IMR-90 (cell line): ENCODE data around the gene ZNF862. TPM values are rescaled to one million over a fixed set of nuclear protein-coding genes. Genes with fewer than 3 reads are reported as not detected.

Experiments
- ATAC-seq: fragments of 200-7000 bp; cut with Tn5 transposase; 2 replicates; pipeline ENCODE4 v1.9.1; 2020; ENCODE audit warnings: low read depth, mild to moderate bottlenecking, moderate library complexity
- BruUV-seq: library from RNA; stranded (reverse); fragments of 400-500 nt; replicated peaks from 2 replicates; lab custom pipeline; 2021; lab: Mats Ljungman, UMichigan
- CTCF ChIA-PET: fragments of 300-600 bp; formaldehyde crosslinking; extraction: SDS; loops from one replicate; lab custom pipeline; 2021; ENCODE audit warnings: antibody characterized with exemption; lab: Yijun Ruan, JAX
- POLR2A ChIA-PET: fragments of 300-600 bp; sonication (Branson Sonifier 250); formaldehyde crosslinking; loops from one replicate; lab custom pipeline; 2022; ENCODE audit warnings: antibody characterized with exemption; ENCODE audit not compliant: unreplicated experiment; lab: Charles Lee
- DNase-seq: peaks from one replicate; pipeline ENCODE4 v3.0.0; 2013
- H2AFZ ChIP-seq: replicated peaks from 2 replicates; pipeline ENCODE3; 2013; ENCODE audit warnings: low read length, mild to moderate bottlenecking; ENCODE audit not compliant: poor library complexity
- H2AK5ac ChIP-seq: 2 replicates; pipeline ENCODE4 v1.6.1; 2013; ENCODE audit warnings: low read depth, low read length, inconsistent platforms
- H2AK9ac ChIP-seq: replicated peaks from 2 replicates; pipeline ENCODE3; 2013; ENCODE audit warnings: mild to moderate bottlenecking, low read depth, low read length, moderate library complexity; ENCODE audit not compliant: poor library complexity
- H2BK120ac ChIP-seq: 2 replicates; pipeline ENCODE4 v1.6.1; 2013; ENCODE audit warnings: low read depth, low read length, inconsistent platforms
- H2BK15ac ChIP-seq: 3 replicates; pipeline ENCODE4 v1.6.1; 2013; ENCODE audit warnings: low read depth, low read length, inconsistent platforms
- H2BK20ac ChIP-seq: 2 replicates; pipeline ENCODE4 v1.6.1; 2013; ENCODE audit warnings: low read depth, mild to moderate bottlenecking, inconsistent platforms, low read length, moderate library complexity
- H2BK5ac ChIP-seq: 2 replicates; pipeline ENCODE4 v1.6.1; 2013; ENCODE audit warnings: mild to moderate bottlenecking, low read depth, low read length, inconsistent platforms; ENCODE audit not compliant: poor library complexity, severe bottlenecking
- H3K14ac ChIP-seq: replicated peaks from 2 replicates; pipeline ENCODE4 v1.6.1; 2013; ENCODE audit warnings: low read depth, low read length, inconsistent platforms
- H3K18ac ChIP-seq: 2 replicates; pipeline ENCODE4 v1.6.1; 2013; ENCODE audit warnings: low read depth, low read length, control low read depth
- H3K23ac ChIP-seq: 2 replicates; pipeline ENCODE4 v1.6.1; 2013; ENCODE audit warnings: low read depth, low read length, inconsistent platforms
- H3K27ac ChIP-seq: 2 replicates; pipeline ENCODE4 v1.5.1; 2013; ENCODE audit warnings: mild to moderate bottlenecking, control low read depth, low read length; ENCODE audit not compliant: insufficient read depth
- H3K27me3 ChIP-seq: 2 replicates; pipeline ENCODE4 v1.6.1; 2013; ENCODE audit warnings: low read length; ENCODE audit not compliant: control insufficient read depth, insufficient read depth
- H3K36me3 ChIP-seq: 2 replicates; pipeline ENCODE4 v1.6.1; 2013; ENCODE audit warnings: low read length, mixed read lengths; ENCODE audit not compliant: control insufficient read depth, insufficient read depth
- H3K4ac ChIP-seq: 2 replicates; pipeline ENCODE4 v1.6.1; 2013; ENCODE audit warnings: low read depth, low read length, inconsistent platforms
- H3K4me1 ChIP-seq: 2 replicates; pipeline ENCODE4 v1.6.1; 2013; ENCODE audit warnings: low read length, mixed read lengths; ENCODE audit not compliant: control insufficient read depth, insufficient read depth
- H3K4me2 ChIP-seq: 2 replicates; pipeline ENCODE4 v1.6.1; 2013; ENCODE audit warnings: low read depth, mild to moderate bottlenecking, control low read depth, low read length, moderate library complexity
- H3K4me3 ChIP-seq: 2 replicates; pipeline ENCODE4 v1.5.1; 2013; ENCODE audit warnings: low read depth, mild to moderate bottlenecking, control low read depth, low read length, moderate library complexity; ENCODE audit not compliant: insufficient read depth
- H3K56ac ChIP-seq: 2 replicates; pipeline ENCODE4 v1.6.1; 2013; ENCODE audit warnings: low read length, inconsistent platforms; ENCODE audit not compliant: insufficient read depth; ENCODE audit errors: extremely low read depth
- H3K79me1 ChIP-seq, 2 experiments: 2 replicates each; pipeline ENCODE4 v1.6.1; 2013; ENCODE audit warnings: low read length in 2 of 2, inconsistent platforms in 1 of 2, low read depth in 1 of 2
- H3K9ac ChIP-seq: 2 replicates; pipeline ENCODE4 v1.6.1; 2013; ENCODE audit warnings: low read depth, low read length, control low read depth
- H3K9me1 ChIP-seq: 2 replicates; pipeline ENCODE4 v1.6.1; 2013; ENCODE audit warnings: low read length, inconsistent platforms; ENCODE audit not compliant: insufficient read depth
- H3K9me3 ChIP-seq: 2 replicates; pipeline ENCODE4 v1.6.1; 2013; ENCODE audit warnings: low read length; ENCODE audit not compliant: control insufficient read depth, insufficient read depth
- H4K20me1 ChIP-seq: 2 replicates; pipeline ENCODE4 v1.6.1; 2013; ENCODE audit warnings: low read length, inconsistent platforms; ENCODE audit not compliant: insufficient read depth
- H4K5ac ChIP-seq: 2 replicates; pipeline ENCODE4 v1.6.1; 2013; ENCODE audit warnings: mild to moderate bottlenecking, low read depth, low read length, control low read depth
- H4K8ac ChIP-seq, 2 experiments: 2 replicates each; pipeline ENCODE4 v1.6.1; 2013; ENCODE audit warnings: low read depth in 2 of 2, low read length in 2 of 2, control low read depth in 1 of 2, inconsistent platforms in 1 of 2
- H4K91ac ChIP-seq: 2 replicates; pipeline ENCODE4 v1.6.1; 2013; ENCODE audit warnings: low read depth, low read length, inconsistent platforms; ENCODE audit not compliant: insufficient read depth
- BHLHE40 ChIP-seq: fragments of 150-350 bp; IDR thresholded peaks from 2 replicates; pipeline ENCODE4 v1.6.1; 2016; ENCODE audit warnings: mild to moderate bottlenecking, low read depth, low read length
- CEBPB ChIP-seq: IDR thresholded peaks from 2 replicates; pipeline ENCODE4 v1.6.1; 2012; ENCODE audit warnings: low read depth, low read length, improper control_type of control experiment
- CHD1 ChIP-seq: IDR thresholded peaks from 2 replicates; pipeline ENCODE4 v1.6.1; 2012; ENCODE audit warnings: low read depth, low read length, improper control_type of control experiment
- FOS ChIP-seq: fragments of 150-350 bp; IDR thresholded peaks from 2 replicates; pipeline ENCODE4 v1.6.1; 2016; ENCODE audit warnings: low read depth, low read length
- MAFK ChIP-seq: IDR thresholded peaks from 2 replicates; pipeline ENCODE4 v1.6.1; 2012; ENCODE audit warnings: low read depth, low read length, improper control_type of control experiment
- MAZ ChIP-seq: IDR thresholded peaks from 2 replicates; pipeline ENCODE4 v1.6.1; 2012; ENCODE audit warnings: low read depth, mild to moderate bottlenecking, low read length, improper control_type of control experiment, moderate library complexity, borderline replicate concordance
- MXI1 ChIP-seq: IDR thresholded peaks from 2 replicates; pipeline ENCODE4 v1.6.1; 2012; ENCODE audit warnings: low read depth, mild to moderate bottlenecking, low read length, moderate library complexity, borderline replicate concordance
- NFE2L2 ChIP-seq: fragments of 150-350 bp; IDR thresholded peaks from 2 replicates; pipeline ENCODE4 v1.6.1; 2016; ENCODE audit warnings: low read depth, mild to moderate bottlenecking, low read length
- POLR2A ChIP-seq: IDR thresholded peaks from 2 replicates; pipeline ENCODE4 v1.6.1; 2012; ENCODE audit warnings: mild to moderate bottlenecking, low read depth, low read length
- RAD21 ChIP-seq: IDR thresholded peaks from 2 replicates; pipeline ENCODE4 v1.6.1; 2012; ENCODE audit warnings: low read length, improper control_type of control experiment
- RCOR1 ChIP-seq: IDR thresholded peaks from 2 replicates; pipeline ENCODE4 v1.6.1; 2012; ENCODE audit warnings: mild to moderate bottlenecking, low read length, improper control_type of control experiment; ENCODE audit not compliant: insufficient replicate concordance
- RFX5 ChIP-seq: IDR thresholded peaks from 2 replicates; pipeline ENCODE4 v1.8.0; 2012; ENCODE audit warnings: low read depth, mild to moderate bottlenecking, low read length, moderate library complexity
- SMC3 ChIP-seq: fragments of 150-350 bp; IDR thresholded peaks from 2 replicates; pipeline ENCODE4 v1.6.1; 2016; ENCODE audit warnings: low read depth, mild to moderate bottlenecking, antibody characterized with exemption, low read length, moderate library complexity
- USF2 ChIP-seq: fragments of 150-350 bp; IDR thresholded peaks from 2 replicates; pipeline ENCODE4 v1.6.1; 2017; ENCODE audit warnings: mild to moderate bottlenecking, antibody characterized with exemption, low read length, low read depth
- WGBS, 2 experiments: methylation state at CpG; one replicate each; pipeline versions ENCODE4 v1.1.5 to v1.1.7; 2013; ENCODE audit warnings: missing lambda C conversion rate in 2 of 2; ENCODE audit not compliant: insufficient read length in 1 of 2; ENCODE audit errors: extremely low coverage in 2 of 2; 5-methylcytosine and 5-hydroxymethylcytosine counted together
- dilution Hi-C: fragments of 300-500 bp; cut with HindIII; formaldehyde crosslinking; loops from one replicate; pipeline ENCODE4 v1.14.3; 2018; ENCODE audit warnings: low sequenced_read_pairs; ENCODE audit not compliant: unreplicated experiment
- in situ Hi-C: fragments of 300-500 bp; cut with MboI; formaldehyde crosslinking; loops from 3 replicates; pipeline ENCODE4 v1.14.3; 2019; ENCODE audit warnings: low sequenced_read_pairs, inconsistent platforms, mixed read lengths
- intact Hi-C: fragments of 100-400 bp; cut with micrococcal nuclease; formaldehyde crosslinking; loops from 2 replicates; pipeline ENCODE4 v1.10.0; 2022
- polyA plus RNA-seq, 3 experiments: library from polyadenylated mRNA; depleted of rRNA; stranded (reverse); fragments of >200 nt; gene quantifications; 2 replicates each; pipeline ENCODE4 v1.2.3, GENCODE V29; 2012; ENCODE audit warnings: low replicate concordance in 1 of 3
- total RNA-seq: library from RNA; depleted of rRNA; stranded (reverse); fragments of >200 nt; gene quantifications from 2 replicates; pipeline ENCODE4 v1.2.3, GENCODE V29; 2012
- TF ChIP-seq, protein P1 (sequence below): fragments of 150-350 bp; IDR thresholded peaks from 2 replicates; pipeline ENCODE4 v1.6.1; 2016; ENCODE audit warnings: low read depth, mild to moderate bottlenecking, low read length, moderate library complexity, borderline replicate concordance
- TF ChIP-seq, protein P2 (sequence below): conservative IDR thresholded peaks from 2 replicates; pipeline ENCODE4 v1.5.1; 2012; ENCODE audit warnings: mild to moderate bottlenecking, low read depth, low read length, improper control_type of control experiment

The ZNF862 gene
- total and polyA plus RNA-seq, 2 of the 4 experiments (the other 2 are of a cell fraction): 5.9 to 10.8 TPM

DNA sequence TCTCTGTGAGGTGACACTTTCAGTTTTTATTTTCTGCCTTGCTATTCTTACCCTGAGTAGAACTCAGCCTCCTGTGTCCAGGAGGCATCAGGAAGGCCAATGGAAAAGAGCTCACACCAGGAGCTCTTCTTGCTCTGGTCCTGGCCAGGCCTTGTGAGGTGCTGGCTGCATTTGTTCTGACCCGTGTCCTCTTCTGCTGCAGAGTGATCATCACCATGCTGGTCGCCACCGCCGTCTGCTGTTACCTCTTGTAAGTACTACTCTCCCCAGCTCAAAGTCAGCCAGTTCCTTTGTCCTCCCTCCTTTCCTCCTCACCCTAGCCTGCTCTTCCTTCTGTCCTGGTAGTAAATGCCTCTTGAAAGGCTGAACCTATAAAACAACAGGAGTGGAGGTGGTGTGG, 37.2 kb downstream of the ZNF862 start:
- WGBS, 2 experiments: no CpG with 5 or more reads among the region's 4 CpGs
- Histone ChIP-seq H3K27ac (no peak overlapping the region), H3K9ac (no peak overlapping the region), H2BK20ac (no peak overlapping the region), H2AFZ (no peak overlapping the region), H3K9me3 (no peaks in the 10 kb centered on the region), H3K4me3 (no peak overlapping the region), H3K23ac (no peak overlapping the region), H3K18ac (no peak overlapping the region), H3K27me3 (no peaks in the 10 kb centered on the region), H3K36me3 (no peaks in the 10 kb centered on the region), H3K56ac (no peak overlapping the region), H2AK5ac (no peak overlapping the region), H4K5ac (no peak overlapping the region), H3K79me1 (peaks cover 0 to 6% of the 10 kb centered on the region in 2 experiments; a peak in 1 of 4 replicates), H2BK5ac (no peak overlapping the region), H3K9me1 (no peaks in the 10 kb centered on the region), H4K20me1 (no peaks in the 10 kb centered on the region), H3K4me1 (peaks cover 3% of the 10 kb centered on the region), H2BK15ac (no peak overlapping the region), H3K14ac (no peak overlapping the region), H2AK9ac (no peak overlapping the region), H3K4ac (no peak overlapping the region), H2BK120ac (no peak overlapping the region), H4K91ac (no peak overlapping the region), H3K4me2 (no peak overlapping the region), H4K8ac (no peak overlapping the region)
- ATAC-seq (no peak), DNase-seq (no peak)
- intact Hi-C loops: no loop called here
- dilution Hi-C loops: no loop called here
- TF ChIP-seq, protein P1, sequence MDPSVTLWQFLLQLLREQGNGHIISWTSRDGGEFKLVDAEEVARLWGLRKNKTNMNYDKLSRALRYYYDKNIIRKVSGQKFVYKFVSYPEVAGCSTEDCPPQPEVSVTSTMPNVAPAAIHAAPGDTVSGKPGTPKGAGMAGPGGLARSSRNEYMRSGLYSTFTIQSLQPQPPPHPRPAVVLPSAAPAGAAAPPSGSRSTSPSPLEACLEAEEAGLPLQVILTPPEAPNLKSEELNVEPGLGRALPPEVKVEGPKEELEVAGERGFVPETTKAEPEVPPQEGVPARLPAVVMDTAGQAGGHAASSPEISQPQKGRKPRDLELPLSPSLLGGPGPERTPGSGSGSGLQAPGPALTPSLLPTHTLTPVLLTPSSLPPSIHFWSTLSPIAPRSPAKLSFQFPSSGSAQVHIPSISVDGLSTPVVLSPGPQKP: no peak
- TF ChIP-seq RAD21 (no peak), MXI1 (no peak), MAFK (no peak), NFE2L2 (no peak), RFX5 (no peak), CEBPB (no peak), USF2 (no peak), MAZ (no peak), CHD1 (no peak), POLR2A (no peak), SMC3 (no peak), BHLHE40 (no peak), FOS (no peak), RCOR1 (no peak)
- TF ChIP-seq, protein P2, sequence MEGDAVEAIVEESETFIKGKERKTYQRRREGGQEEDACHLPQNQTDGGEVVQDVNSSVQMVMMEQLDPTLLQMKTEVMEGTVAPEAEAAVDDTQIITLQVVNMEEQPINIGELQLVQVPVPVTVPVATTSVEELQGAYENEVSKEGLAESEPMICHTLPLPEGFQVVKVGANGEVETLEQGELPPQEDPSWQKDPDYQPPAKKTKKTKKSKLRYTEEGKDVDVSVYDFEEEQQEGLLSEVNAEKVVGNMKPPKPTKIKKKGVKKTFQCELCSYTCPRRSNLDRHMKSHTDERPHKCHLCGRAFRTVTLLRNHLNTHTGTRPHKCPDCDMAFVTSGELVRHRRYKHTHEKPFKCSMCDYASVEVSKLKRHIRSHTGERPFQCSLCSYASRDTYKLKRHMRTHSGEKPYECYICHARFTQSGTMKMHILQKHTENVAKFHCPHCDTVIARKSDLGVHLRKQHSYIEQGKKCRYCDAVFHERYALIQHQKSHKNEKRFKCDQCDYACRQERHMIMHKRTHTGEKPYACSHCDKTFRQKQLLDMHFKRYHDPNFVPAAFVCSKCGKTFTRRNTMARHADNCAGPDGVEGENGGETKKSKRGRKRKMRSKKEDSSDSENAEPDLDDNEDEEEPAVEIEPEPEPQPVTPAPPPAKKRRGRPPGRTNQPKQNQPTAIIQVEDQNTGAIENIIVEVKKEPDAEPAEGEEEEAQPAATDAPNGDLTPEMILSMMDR: no peak
- POLR2A ChIA-PET: no interaction called here
- in situ Hi-C loops: no loop called here
- CTCF ChIA-PET: no interaction called here
- BruUV-seq: no TSS peak
